Stimulated activated CD8-positive, alpha-beta memory T cell treated with anti-CD3 and anti-CD28 coated beads, Interleukin-15, amount 100 ng/mL, for 24 hours (primary cell): ENCODE data around the gene SCARB1.

Source experiments
- DNase-seq: peaks from one replicate; pipeline ENCODE4 v3.0.0-alpha.2; 2020; ENCODE audit warnings: low read depth

SCARB1 gene

GRCh38 chr12:124796303-124796960, 67.2 kb downstream of the SCARB1 start:
- DNase-seq = no peak

GRCh38 chr12:124795081-124795948, 68.3 kb downstream of the SCARB1 start:
- DNase-seq = no peak

- DNase-seq = no peak
Observed at GRCh38 chr12:124792961-124793441, 70.7 kb downstream of the SCARB1 start.

- no peak for DNase-seq
Observed at GRCh38 chr12:124792156-124792555, 71.5 kb downstream of the SCARB1 start.

GRCh38 chr12:124790650-124791400, 72.8 kb downstream of the SCARB1 start:
- DNase-seq = no peak

- no peak for DNase-seq
Observed at GRCh38 chr12:124788936-124789555, 74.6 kb downstream of the SCARB1 start.

GRCh38 chr12:124786061-124786964, 77.4 kb downstream of the SCARB1 start:
- DNase-seq = no peak

GRCh38 chr12:124784871-124785572, 78.6 kb downstream of the SCARB1 start:
- no peak for DNase-seq

GRCh38 chr12:124783087-124783486, 80.6 kb downstream of the SCARB1 start:
- DNase-seq = no peak

- DNase-seq = no peak
Observed at GRCh38 chr12:124782132-124782531, 81.5 kb downstream of the SCARB1 start.

- no peak for DNase-seq
Observed at GRCh38 chr12:124780752-124781685, 82.6 kb downstream of the SCARB1 start.

- DNase-seq = no peak
Observed at GRCh38 chr12:124780336-124780735, 83.3 kb downstream of the SCARB1 start.

- no peak for DNase-seq
Observed at GRCh38 chr12:124779161-124780141, 84.2 kb downstream of the SCARB1 start.

- DNase-seq = no peak
Observed at GRCh38 chr12:124778411-124778810, 85.3 kb downstream of the SCARB1 start.

- DNase-seq = no peak
Observed at GRCh38 chr12:124777399-124778372, 86.0 kb downstream of the SCARB1 start.

- DNase-seq = no peak
Observed at GRCh38 chr12:124776125-124776513, 87.5 kb downstream of the SCARB1 start.
